H4 (cell line): ENCODE measurements around the gene LANCL2. TPM values are rescaled to one million over a fixed set of nuclear protein-coding genes. Genes with fewer than 3 reads are reported as not detected.

ENCODE experiments used
- DNase-seq: peaks from one replicate; pipeline ENCODE4 v3.0.0-alpha.2; 2015; ENCODE audit warnings: low spot score
- total RNA-seq: library from RNA; depleted of rRNA; stranded (reverse); fragments of >200 nt; shearing (Covaris generic); gene quantifications from 2 replicates; pipeline ENCODE4 v1.2.3, GENCODE V29; 2014

The LANCL2 gene
- total RNA-seq, 1 experiment from 2014 or later, result 37.0 TPM

DNA sequence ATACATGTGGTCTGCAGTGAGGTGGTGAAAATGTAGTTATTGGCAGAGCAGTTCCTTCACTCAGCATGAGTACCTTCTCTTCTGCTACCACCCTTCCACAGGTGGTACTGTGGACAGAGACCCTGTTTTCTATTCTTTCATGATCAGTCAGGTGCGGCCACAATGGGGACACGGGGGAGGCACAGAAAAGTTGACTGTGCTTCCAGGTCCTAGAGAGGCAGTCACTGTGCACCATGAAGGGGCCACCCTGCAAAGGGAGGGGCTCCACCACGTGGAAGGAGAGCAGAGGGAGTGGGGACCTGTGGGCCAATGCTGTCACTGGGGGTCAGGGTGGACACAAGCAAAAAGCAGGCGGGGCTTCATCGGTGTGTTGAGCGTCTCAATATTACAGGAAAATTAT lies 3.6 kb upstream of the LANCL2 start:
- no peak for DNase-seq

GRCh38 chr7:55362927-55363326 lies 2.2 kb upstream of the LANCL2 start:
- no peak for DNase-seq

- DNase-seq, result no peak
Observed at GRCh38 chr7:55363386-55364170, 1.6 kb upstream of the LANCL2 start.

- peak; percentile 98 for DNase-seq
Observed at GRCh38 chr7:55365675-55366460, 731 bp downstream of the LANCL2 start.

GRCh38 chr7:55366461-55367070 lies 1.4 kb downstream of the LANCL2 start:
- no peak for DNase-seq

GRCh38 chr7:55367283-55367840 lies 2.2 kb downstream of the LANCL2 start:
- DNase-seq, result no peak

DNA sequence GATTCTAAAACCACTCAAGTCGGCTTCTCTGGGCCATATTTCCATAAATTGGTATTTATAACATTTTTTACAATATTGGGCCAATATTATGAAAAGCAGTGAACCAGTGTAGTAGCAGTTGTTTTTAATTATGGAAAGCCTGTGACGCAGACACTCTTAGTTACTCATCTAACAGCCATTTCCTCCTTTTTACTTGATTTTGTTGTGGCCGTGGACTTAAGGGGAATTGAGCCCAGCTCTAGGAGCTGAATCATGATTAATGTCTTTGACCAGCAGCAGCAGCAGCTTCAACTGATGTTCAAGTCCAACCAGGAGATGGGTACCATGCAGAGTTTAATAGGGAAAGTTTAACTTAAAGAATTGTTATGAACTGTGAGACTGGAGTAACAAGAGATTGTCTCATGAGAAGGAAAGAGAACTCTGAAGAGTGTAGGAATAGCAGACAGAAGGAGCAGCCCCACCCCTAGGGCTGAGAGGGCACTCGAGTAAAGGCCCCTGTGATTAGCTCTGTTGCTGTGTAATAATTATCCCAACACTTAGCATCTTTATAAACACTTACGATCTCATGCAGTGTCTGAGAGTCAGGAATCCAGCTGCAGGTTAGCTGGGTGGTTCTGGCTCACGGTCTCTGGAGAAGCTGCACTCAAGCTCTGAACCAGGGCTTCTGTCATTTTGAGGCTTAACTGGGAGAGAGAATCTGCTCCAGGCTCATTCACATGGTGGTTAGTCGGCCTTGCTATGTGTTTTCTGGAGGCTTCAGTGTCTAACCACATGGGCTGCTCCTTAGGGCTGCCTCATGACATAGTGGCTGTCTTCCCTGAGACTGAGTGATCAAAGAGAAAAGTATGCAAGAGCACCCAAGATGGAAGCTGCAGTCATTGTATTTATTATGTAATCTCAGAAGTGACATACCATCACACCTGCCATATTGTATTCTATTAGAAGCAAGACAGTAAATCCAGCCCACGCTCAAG lies 4.6 kb downstream of the LANCL2 start:
- no peak for DNase-seq

- DNase-seq, result no peak
Observed at GRCh38 chr7:55374213-55374612, 9.1 kb downstream of the LANCL2 start.

- no peak for DNase-seq
Observed at GRCh38 chr7:55375237-55375636, 10.1 kb downstream of the LANCL2 start.

- DNase-seq, result no peak
Observed at GRCh38 chr7:55377162-55377817, 12.2 kb downstream of the LANCL2 start.

DNA sequence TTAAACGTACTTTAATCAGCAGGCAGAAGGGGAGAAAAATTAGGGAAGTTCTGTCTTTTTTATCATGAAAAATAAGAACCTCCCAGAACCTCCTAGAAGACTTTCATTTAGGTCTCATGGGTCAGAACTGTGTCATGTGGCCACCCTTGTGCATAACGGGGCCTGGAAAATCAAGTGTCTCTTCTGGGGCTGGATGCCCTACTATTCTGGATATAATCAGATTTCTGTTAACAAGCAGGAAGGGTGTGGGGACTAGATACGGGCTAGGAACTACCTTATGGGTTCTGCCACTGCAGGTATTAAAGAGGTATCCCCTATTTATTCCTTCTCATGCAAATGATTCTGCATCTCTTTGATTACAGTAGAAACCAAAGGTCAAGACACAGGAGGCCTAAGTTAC lies 14.1 kb downstream of the LANCL2 start:
- DNase-seq, result no peak

DNA sequence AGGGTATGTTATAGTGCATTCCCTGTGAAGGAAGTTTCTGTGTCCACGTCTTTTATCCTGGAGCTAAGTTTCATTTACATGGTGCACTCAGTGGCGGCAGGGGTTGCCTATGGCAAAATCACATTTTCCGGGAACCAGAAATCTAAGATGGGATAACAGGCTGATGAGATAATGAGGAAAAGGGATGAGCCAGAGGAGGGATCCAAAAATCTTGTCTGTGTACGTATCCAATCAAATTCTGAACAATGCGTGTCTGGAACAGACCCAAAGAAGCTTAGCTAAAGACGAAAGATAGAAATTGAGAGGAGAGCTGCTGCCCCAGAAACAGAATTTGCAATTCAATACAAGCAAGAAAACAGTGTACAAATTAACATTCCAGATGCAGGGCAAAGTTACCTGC lies 16.1 kb downstream of the LANCL2 start:
- DNase-seq, result no peak

DNA sequence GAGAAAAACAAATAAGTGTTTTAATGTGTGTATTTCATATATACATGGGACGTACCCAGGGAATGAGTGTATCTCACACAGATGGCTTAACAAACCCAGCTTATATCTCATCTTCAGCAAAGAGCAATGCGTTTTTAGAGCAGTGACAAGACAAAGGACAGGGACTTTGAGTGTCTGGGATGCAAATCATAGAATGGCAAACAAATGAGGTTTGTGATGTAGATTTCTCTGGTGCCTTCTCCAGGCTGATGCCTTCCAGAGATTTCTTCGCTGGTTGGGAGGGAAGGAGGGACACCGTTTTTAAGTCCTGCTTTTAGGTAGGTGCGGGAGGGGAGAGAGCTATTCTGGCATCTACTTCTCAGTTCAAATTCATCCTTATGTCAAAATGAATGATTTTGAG lies 16.6 kb downstream of the LANCL2 start:
- DNase-seq, result no peak

GRCh38 chr7:55382251-55382650 lies 17.1 kb downstream of the LANCL2 start:
- no peak for DNase-seq

GRCh38 chr7:55386541-55386940 lies 21.4 kb downstream of the LANCL2 start:
- DNase-seq, result no peak

GRCh38 chr7:55387062-55387965 lies 22.2 kb downstream of the LANCL2 start:
- DNase-seq, result no peak

GRCh38 chr7:55396233-55396785 lies 31.2 kb downstream of the LANCL2 start:
- no peak for DNase-seq

- no peak for DNase-seq
Observed at GRCh38 chr7:55397617-55398016, 32.5 kb downstream of the LANCL2 start.

DNA sequence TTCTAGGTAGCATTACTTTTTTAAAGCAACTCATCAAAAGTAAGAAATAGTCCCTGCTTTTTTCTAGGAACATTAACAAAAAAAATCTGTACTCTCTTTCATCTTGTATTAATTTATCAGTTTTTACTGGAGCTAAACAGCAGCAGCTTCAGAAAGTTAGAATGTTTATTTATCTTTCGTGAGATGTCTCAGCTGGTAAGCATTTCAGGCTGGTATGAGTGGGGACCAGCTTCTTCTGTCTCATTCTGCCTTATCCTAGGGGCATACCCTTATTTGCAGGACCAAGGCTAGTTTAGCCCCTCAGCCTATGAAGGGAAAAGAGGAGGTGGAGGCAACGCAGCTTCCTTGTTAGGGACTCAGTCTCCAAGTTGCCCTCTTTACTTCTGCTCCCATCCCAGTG lies 35.1 kb downstream of the LANCL2 start:
- DNase-seq, result no peak
